VCaP (cell line): ENCODE results near the gene LYVE1.

ENCODE experiments used
- H3K27ac ChIP-seq: fragments of 450-650 bp; 2 replicates; pipeline ENCODE4 v1.5.1; 2017
- TF ChIP-seq, protein P1 (sequence below): fragments of 450-650 bp; conservative IDR thresholded peaks from 2 replicates; pipeline ENCODE4 v1.5.1; 2017; ENCODE audit warnings: mild to moderate bottlenecking, moderate library complexity

Gene LYVE1

GRCh38 chr11:10567446-10567845, 1.0 kb downstream of the LYVE1 start:
- H3K27ac ChIP-seq, result no peak overlapping the region

GRCh38 chr11:10566257-10566957, 2.1 kb downstream of the LYVE1 start:
- no peak overlapping the region for H3K27ac ChIP-seq
- TF ChIP-seq, protein P1, sequence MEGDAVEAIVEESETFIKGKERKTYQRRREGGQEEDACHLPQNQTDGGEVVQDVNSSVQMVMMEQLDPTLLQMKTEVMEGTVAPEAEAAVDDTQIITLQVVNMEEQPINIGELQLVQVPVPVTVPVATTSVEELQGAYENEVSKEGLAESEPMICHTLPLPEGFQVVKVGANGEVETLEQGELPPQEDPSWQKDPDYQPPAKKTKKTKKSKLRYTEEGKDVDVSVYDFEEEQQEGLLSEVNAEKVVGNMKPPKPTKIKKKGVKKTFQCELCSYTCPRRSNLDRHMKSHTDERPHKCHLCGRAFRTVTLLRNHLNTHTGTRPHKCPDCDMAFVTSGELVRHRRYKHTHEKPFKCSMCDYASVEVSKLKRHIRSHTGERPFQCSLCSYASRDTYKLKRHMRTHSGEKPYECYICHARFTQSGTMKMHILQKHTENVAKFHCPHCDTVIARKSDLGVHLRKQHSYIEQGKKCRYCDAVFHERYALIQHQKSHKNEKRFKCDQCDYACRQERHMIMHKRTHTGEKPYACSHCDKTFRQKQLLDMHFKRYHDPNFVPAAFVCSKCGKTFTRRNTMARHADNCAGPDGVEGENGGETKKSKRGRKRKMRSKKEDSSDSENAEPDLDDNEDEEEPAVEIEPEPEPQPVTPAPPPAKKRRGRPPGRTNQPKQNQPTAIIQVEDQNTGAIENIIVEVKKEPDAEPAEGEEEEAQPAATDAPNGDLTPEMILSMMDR, result no peak

More at GRCh38 chr11:10567446-10567845, 1.0 kb downstream of the LYVE1 start:
- TF ChIP-seq, protein P1, result no peak

DNA sequence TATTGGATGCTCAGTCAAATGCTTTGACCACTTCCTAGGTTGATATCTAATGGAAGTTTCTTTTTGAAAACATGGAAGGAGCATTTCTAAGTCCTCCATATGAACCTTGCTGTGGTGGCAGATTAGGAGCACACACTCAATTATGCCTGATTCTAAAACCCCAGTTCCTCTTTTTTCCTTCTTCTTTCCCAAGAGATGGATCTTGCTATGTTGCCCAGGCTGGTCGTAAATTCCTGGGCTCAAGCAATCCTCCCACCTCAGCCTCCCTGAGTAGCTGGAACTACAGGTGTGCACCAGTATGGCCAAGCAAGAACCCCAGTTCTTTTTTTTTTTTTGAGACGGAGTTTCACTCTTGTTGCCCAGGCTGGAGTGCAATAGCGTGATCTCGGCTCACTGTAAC, 3.0 kb downstream of the LYVE1 start:
- TF ChIP-seq, protein P1, result no peak
- no peak overlapping the region for H3K27ac ChIP-seq

- TF ChIP-seq, protein P1, result peak; percentile 39
Measured at GRCh38 chr11:10564696-10565318, 3.7 kb downstream of the LYVE1 start.

GRCh38 chr11:10564030-10564429, 4.4 kb downstream of the LYVE1 start:
- TF ChIP-seq, protein P1, result no peak
- no peak overlapping the region for H3K27ac ChIP-seq

More at GRCh38 chr11:10564696-10565318, 3.7 kb downstream of the LYVE1 start:
- H3K27ac ChIP-seq, result no peak overlapping the region

- no peak overlapping the region for H3K27ac ChIP-seq
- TF ChIP-seq, protein P1, result no peak
Measured at GRCh38 chr11:10561947-10562346, 6.5 kb downstream of the LYVE1 start.

DNA sequence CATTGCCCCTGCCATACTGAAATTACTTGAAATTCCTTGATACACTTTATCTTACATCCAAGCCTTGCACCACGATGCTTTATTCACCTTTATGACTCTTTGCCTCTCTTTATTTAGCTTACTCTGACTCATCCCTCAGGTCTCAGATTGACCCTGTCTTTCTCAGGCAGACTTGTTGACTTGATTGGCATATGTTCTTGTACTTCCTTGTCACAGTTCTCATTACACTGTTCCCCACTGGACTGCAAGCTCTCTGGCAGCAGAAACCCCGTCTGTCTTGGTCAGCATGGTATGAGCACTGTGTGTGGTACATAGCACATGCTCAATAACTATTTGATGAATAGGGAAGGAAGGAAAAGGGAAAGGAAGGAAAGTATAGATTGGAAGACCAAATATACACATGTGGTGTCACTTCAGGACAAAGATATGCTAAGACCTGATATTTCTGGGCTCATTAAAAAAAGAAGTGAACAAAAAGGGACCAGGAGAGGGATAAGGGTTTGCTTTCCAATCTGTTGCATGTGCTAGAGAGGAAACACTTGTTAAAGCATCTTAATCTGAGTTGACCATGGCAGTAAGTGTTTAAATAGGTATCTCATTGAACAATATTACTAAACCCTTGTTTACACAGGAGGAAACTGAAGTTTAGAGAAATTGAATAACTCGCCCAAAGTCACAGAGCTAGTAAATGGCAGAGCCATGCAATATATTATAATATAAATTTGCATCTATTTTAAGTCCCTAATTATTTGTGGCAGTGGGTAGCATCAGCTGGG, 7.2 kb downstream of the LYVE1 start:
- no peak overlapping the region for H3K27ac ChIP-seq
- TF ChIP-seq, protein P1, result no peak
